ENCODE results near the gene EXOC3L4. TPM values are rescaled to one million over a fixed set of nuclear protein-coding genes. Genes with fewer than 3 reads are reported as not detected.

EXOC3L4 gene
- total RNA-seq, 1 donor from 2014 or later = 0.20 TPM

DNA sequence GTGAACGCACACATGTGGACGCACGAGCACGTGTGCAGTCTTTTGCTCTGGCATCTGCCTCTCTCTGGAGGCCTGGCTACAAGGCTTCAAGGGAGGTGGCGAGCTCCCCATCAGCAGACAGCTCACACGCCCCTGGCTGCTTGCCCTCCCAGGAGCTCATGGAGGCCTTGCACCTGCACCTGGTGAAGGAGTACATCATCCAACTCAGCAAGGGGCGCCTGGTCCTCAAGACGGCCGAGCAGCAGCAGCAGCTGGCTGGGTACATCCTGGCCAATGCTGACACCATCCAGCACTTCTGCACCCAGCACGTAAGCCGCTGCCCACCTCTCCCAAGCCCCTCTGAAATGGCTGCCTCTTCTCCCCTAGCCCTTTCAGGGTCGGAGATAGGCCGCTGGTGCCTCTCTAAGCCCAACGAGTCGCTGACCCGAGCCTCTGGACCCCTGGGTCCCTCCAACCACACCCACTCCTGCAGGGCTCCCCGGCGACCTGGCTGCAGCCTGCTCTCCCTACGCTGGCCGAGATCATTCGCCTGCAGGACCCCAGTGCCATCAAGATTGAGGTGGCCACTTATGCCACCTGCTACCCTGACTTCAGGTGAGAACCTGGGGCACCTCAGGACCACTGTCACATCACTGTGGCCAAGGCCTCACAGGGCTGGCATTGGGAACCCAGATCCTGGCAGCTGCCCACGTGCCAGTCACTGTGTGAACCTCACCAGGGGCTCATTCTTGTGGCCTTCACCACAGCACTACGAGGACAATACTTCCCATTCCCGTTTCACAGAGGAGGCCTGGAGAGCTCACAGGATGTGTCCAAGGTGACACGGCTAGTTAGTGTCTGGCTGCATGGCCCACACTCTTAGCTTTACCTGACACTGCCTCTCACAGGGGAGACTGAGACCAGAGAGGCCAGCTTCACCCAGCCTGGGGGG is 39.0 kb downstream of the EXOC3L4 start:
- no peak for ATAC-seq

DNA sequence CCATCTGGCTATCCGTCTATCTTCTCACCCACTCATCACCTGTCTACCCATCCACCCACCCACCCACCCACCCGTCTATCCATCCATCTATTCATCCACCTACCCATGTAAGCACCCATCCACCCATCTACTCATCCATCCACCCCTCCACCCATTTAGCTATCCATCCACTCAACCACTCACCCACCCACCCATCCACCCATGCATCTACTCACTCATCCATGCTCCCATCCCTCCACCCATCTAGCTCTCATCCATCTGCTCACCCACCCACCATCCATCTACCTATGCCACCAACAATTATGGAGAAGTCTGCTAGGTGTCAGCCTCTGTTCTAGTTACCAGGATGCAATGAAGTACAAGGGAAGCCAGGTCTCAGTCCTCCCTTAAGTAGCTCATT is 39.9 kb downstream of the EXOC3L4 start:
- no peak for ATAC-seq

DNA sequence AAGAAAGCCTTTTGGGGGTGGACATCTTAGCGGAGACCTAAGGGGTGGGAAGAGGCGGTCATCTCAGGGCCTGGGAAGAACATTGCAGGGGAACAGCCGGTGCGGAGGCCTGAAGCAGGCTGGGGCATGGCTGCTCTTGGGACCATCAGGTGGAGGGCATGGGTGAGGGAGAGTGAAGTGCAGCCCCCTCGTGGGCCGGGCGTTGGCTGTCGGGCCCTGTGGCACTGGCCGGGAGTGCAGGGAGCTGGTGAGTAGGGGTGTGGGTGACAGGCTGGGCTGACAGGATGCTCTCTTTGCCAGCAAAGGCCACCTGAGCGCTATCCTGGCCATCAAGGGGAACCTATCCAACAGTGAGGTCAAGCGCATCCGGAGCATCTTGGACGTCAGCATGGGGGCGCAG is 40.4 kb downstream of the EXOC3L4 start:
- ATAC-seq = no peak

- ATAC-seq = no peak
Observed at GRCh38 chr14:103135333-103136260, 41.1 kb downstream of the EXOC3L4 start.

- peak; percentile 77 for ATAC-seq
Observed at GRCh38 chr14:103136388-103137271, 42.1 kb downstream of the EXOC3L4 start.

DNA sequence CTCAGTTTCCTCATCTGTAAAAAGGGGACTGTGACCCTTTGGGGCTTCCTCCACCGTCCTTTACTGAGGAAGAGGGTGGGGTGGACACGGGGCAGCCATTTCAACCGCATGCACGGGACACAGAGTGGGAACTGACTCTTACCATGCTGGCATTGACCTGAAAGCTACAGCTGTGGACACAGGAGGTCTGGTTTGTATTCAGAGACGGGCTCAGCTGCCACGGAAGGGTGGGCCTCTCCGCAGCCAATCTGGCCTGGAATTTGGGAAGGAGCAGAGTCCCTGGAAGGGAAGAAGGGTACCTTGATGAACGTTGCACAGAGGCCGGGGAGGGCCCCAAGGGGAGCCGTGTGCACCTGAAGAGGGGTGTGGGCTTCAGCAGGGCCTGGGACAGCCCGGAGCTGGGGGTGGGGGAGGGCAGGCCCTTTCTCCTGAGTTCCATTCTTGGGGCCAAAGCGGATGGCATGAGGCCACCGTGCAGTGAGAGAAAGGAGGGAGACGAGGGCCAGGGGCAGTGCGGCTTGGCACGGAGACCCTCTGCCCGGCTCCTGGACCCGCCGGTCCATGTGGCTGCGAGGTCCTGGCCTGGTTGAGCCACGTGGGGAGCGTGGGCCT is 43.3 kb downstream of the EXOC3L4 start:
- ATAC-seq = no peak

- no peak for ATAC-seq
Observed at GRCh38 chr14:103138301-103139131, 44.0 kb downstream of the EXOC3L4 start.

DNA sequence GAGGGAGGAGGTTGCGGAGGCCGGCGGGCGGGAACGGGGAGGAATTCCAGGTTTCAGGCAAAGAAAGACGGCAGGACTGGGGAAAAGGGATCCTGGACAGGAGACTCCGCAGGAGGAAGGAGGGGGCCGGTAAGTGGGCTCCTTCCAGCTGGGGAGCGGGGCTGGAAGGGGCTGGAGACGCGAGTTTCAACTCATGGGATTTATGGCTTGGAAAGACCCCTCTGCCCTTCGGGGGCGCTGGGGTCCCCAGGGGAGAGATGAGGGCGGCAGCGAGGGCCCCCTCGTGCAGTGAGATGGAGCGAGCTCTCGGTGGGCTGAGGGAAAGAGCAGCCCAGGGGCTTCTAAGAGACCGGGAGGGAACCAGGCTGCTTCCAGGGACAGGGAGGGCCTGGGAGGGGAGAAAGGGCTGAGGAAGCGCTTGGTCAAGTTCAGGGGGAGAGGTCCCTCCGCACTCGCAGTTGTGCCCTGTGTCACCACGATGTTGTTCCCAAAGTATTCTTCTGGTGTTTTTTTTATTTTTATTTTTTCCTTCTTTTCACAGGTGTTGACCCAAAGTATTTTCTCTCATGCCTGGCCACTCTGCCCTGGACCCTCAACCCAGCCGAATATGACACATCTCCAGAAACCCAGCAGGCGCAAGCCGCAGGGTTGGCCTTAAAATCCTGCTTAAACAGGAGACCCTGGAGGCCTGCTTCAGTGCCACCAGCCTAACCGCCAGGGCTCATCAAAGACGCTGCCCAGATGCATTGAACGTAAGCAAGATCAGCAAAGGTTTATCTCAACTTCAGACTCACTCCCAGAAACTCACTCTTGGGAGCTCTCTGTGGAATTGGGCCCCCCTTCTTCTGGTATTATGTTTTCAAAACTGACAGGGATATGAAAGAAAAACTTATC is 44.9 kb downstream of the EXOC3L4 start:
- no peak for ATAC-seq

- ATAC-seq = peak; percentile 34
Observed at GRCh38 chr14:103140316-103141109, 46.0 kb downstream of the EXOC3L4 start.

- ATAC-seq = no peak
Observed at GRCh38 chr14:103141117-103141796, 46.7 kb downstream of the EXOC3L4 start.

GRCh38 chr14:103142026-103142425 is 47.5 kb downstream of the EXOC3L4 start:
- ATAC-seq = no peak

DNA sequence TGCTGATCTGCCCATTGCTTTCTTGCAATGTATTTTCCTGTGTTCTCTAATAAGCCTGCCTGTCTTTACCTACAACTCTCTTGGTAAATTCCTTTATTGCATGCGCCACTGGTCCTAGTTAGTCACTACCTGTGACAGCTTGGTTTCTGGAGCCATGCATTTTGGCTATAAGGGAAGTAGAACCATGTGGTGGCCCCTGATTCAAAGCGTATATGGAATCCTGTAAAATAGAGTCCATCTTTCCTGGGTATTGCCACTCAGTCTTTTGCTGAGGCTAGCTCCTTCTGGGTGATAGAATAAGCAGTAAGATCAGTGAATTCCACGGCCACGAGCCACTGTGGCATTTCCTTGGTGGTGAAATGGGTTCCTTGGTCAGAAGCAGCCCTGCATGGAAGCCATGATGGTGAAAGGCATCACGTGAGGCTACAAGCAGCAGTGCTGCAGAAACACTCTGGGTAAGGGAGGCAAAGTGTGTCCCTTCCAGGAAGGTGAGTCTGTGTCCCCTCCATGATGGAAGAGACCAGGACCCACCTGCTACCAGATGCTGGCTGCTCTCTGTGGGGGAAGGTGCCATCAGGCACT is 48.3 kb downstream of the EXOC3L4 start:
- ATAC-seq = no peak

- no peak for ATAC-seq
Observed at GRCh38 chr14:103143506-103143905, 49.0 kb downstream of the EXOC3L4 start.

- ATAC-seq = no peak
Observed at GRCh38 chr14:103144085-103144484, 49.6 kb downstream of the EXOC3L4 start.

DNA sequence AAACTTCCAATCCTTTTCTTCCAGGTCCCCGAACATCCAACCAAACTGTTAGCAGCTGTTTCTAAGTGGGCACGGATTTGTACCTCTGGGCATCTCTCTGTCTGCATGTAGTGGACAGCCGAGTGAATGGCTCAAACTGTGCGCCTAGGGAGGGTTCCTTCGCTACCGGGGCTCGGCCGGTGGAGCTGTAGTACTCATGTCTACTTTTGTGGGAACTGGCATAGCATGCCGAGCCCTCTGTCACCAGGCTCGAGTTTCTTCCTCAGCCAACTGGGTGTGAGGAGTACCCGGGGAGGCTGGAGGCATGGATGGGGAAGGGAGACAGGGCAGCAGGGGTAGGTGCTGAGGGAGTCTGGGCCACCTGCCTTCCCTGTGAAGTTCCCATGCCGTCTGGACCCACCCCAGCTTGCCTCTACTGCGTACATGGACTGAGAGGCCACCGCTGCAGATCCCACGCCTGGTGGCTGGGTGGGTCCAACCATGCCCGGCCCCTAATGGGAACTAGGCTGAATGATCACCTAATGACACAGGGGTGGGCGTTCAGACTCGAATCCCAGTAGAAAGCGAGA is 51.7 kb downstream of the EXOC3L4 start:
- no peak for ATAC-seq

DNA sequence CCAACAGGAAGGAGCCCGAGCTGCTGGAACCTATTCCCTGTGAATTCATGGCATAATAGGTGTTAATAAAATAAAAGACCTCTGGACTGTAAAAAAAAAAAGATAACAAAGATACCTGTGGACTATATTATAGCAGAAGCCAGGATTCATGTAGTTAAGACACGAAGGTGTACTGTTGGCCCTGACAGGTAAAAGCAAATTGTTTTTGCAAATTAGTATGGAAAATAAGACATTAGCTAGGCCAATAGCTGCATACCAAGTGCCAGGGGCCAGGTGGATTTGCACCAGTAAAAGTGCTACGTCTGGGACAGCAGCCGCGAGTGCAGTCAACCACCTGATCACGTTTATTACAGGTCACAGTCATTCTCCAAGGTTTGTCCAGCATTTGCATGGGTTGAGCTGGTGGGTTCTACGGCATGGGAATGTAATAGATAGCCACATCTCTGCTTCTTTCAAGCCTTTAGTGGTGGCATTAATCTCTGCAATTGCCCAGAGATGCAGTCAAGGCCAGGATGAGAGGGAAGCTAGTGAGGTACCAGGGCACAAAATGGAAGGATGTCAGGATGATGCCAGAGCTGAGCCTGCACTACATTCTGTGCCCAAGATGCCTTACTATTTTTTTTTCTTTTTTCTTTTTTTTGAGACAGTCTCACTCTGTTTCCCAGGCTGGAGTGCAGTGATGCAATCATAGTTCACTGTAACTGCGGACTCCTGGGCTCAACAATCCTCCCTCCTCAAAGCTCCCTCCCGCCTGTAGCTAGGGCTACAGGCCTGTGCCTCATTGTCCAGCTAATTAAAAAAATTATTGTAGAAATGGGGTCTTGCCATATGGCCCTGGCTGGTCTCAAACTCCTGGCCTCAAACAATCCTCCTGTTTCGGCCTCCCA is 55.1 kb downstream of the EXOC3L4 start:
- ATAC-seq = no peak

Data from esophagus mucosa (tissue), 1 donor.